Transverse colon (tissue), 3 donors: ENCODE data around the gene MYO9A.

Experiments used
- CTCF ChIP-seq, 5 experiments: fragments of 200-600 bp in 3 of 5; fragments of 450-650 bp in 2 of 5; sonication (generic) in 3 of 5; IDR thresholded peaks; 1 replicate in 2 of 5; 2 replicates in 3 of 5; pipeline ENCODE4 v1.5.1; 2016 to 2017; ENCODE audit warnings: antibody characterized with exemption in 5 of 5, inconsistent platforms in 3 of 5, mild to moderate bottlenecking in 2 of 5, moderate library complexity in 1 of 5
- EP300 ChIP-seq: sonication (generic); formaldehyde crosslinking; IDR thresholded peaks from one replicate; pipeline ENCODE4 v1.6.1; 2017; ENCODE audit warnings: antibody characterized with exemption, low read depth
- POLR2A ChIP-seq: fragments of 450-650 bp; IDR thresholded peaks from one replicate; pipeline ENCODE4 v1.6.1; 2016; ENCODE audit warnings: antibody characterized with exemption, mild to moderate bottlenecking, moderate library complexity

- no peak for TF ChIP-seq EP300
- TF ChIP-seq CTCF (IDR thresholded peaks at IDR 0.05) = no peak
- no peak for TF ChIP-seq POLR2A
Observed at GRCh38 chr15:72130272-72130671, 12.3 kb upstream of the MYO9A start.
